HTR-8/SVneo (cell line): ENCODE measurements around the gene DHCR7.
A peak's percentile ranks its signal among the peaks of the same experiment; 100 is the strongest.

Experiments
- DNase-seq: peaks from one replicate; pipeline ENCODE4 v3.0.0; 2011; ENCODE audit warnings: low spot score, mixed read lengths; ENCODE audit not compliant: insufficient read length
- FAIRE-seq: peaks from 2 replicates; lab custom pipeline; 2011; peaks lifted over from hg19 to GRCh38; lab: Jason Lieb, UNC

DHCR7 gene

DNA sequence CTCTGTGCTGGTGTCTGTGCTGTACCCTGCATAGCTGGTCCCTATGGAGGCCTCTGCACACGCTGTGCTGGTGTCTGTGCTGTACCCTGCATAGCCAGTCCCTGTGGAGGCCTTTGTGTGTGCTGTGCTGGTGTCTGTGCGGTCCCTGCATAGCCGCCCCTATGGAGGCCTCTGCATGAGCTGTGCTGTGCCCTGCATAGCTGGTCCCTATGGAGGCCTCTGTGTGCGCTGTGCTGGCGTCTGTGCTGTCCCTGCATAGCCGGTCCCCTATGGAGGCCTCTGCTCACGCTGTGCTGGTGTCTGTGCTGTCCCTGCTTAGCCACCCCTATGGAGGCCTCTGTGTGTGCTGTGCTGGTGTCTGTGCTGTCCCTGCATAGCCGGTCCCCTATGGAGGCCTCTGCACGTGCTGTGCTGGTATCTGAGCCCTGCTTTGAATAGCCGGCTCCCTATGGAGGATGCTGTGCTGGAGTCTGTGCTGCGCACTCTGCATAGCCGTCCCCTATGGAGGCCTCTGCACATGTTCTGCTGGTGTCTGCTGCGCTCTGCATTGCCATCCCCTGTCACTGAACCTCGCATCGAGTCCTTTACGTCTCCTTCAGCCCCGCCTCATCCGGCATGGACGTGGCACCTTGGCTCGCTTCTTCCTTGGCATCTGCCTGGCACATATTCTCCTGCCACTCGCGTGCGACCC is 11.0 kb upstream of the DHCR7 start:
- FAIRE-seq (no peak), DNase-seq (no peak)

DNA sequence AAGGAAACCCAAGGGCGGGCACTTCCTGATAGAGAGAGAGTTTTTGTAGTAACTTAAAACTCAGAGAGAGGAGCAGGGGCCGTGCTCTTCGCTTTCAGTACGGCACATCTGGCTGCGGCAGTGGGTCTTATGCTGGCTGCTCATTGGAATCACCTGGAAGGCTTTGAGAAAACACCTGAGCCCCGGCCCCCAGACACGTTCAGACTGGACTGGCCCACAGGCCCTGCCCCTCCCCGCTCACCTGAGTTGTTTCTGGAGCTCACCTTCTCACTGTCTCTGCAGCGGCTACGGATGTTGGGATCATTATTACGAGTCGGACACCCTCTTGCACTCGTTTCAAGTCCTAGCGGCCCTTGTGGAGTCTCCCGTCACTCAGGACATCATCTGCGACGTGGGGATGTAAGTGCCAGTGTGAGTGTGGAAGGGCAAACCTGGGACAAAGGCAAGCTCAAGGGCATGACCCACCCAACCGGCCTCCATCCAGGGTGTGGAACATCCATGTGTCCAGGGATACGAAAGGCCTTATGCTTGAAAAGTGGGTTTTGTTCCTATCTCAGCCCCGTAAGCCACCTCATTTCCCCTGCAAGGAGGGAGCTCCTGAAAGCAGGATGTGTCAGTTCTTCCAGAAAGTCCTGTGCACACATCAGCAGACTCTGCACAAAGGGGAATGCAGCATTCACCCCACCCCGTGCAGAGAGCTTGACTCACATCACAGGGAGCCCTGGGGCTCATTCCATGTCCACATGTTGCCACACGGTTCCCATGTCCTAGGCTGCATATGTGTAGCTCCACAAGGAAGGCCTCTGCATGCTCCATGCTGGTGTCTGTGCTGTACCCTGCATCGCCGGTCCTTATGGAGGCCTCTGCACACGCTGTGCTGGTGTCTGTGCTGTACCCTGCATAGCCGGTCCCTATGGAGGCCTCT is 10.2 kb upstream of the DHCR7 start:
- FAIRE-seq (no peak), DNase-seq (no peak)

DNA sequence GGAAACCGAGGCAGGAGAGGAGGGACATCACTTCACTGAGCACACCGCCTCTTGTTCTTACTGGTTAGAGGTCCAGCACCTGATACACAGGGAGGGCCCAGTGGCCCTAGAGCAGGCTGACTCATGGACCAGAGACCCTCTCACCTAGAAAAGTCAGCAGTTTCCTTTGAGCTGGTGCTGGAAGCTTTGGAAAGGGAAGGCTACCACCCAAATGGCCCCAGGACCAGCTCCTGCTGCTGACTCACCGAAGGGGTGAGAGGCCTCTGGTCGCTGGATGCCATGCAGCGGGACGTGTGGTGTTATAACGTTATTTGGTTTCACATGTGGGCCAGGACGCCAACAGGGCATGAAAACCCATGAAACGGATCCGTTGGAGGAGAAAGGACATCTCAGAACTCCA is 8.6 kb upstream of the DHCR7 start:
- FAIRE-seq = no peak
- no peak for DNase-seq

DNA sequence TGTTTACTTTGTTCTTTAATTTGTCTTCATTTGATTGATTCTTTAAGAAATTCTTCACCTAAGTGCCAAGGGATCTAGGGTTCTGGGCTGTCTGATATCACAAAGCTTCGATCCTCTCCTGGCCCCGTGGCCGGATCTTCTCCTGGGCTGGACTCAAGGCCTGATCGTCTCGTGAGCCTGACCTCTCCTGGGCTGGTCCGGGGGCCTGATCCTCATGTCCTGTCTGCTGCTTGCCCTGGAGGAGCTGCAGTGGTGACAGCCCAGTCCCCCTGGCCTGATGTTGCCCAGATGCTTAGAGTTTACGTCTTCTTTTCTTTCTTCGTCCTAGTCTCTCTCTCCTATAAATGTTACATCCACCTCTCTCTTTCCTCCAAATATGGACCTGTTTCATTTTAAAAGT is 8.1 kb upstream of the DHCR7 start:
- no peak for FAIRE-seq
- no peak for DNase-seq

DNA sequence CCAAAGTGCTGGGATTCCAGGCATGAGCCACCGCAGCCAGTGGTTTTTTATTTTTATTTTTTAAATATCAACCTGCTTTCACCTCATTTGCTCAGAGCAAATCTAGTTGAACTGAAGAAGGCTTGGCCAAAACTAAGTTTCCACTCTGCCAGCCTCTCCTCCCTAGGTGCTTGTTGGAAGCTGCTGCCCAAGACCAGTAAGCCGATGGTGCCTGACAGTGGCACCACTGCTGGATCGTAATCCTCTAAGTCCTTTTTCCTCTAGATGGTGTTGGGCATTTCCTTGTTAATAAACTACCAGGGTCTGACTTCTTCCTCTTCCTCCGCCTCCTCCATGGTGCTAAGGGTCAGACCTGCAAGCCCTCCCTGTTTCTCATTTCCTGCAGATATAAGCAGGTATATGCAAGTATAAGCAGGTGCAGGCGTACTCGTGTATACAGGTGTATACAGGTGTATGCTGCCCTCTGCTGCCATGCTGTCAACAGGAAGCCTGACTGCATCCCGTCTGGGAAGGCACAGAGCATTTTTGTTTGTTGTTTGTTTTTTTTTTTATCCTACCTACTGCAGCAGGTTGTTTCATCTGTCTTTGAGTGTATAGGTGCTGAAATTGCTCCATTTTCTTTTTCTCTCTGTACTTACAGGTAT is 6.4 kb upstream of the DHCR7 start:
- no peak for DNase-seq
- FAIRE-seq = no peak

GRCh38 chr11:71453918-71454304 is 5.7 kb upstream of the DHCR7 start:
- no peak for FAIRE-seq

GRCh38 chr11:71453037-71453917 is 5.1 kb upstream of the DHCR7 start, which contains the start of gene NADSYN1:
Gene NADSYN1, plus strand, starts transcription at chr11:71453203. Its CDS starts 94 bp downstream, at chr11:71453297.
- DNase-seq (peak; percentile 98), FAIRE-seq (peak; percentile 96)

More at GRCh38 chr11:71453918-71454304, 5.7 kb upstream of the DHCR7 start:
- DNase-seq = no peak

GRCh38 chr11:71452199-71453036 is 4.2 kb upstream of the DHCR7 start:
- DNase-seq = no peak

DNA sequence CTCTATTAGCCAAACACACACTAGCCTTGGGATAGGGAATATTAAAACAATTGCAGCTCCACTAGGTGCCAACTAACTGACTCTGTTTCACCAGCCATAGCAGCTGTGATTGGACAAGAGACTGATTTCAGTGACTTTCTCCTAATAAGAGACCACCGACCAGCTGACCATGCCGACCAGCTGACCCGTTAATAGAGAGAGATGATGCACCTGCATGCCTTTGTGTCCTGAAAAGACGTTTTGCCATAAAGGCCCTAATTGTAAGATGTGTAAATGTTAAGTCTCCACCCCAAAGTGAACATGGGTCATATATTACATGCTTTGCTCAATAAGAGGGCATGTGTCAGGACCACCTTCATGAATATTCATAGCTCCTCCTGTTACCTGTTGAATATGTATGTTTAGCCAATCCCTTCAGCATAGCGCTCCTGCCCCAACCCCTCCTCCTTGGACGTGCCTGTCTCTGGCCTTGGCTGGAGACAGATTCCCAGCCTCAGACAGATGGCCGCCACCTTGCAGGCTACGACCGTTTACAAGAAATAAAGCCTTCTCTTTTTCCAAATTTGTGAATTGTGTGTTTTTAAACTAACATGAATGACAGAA is 3.5 kb upstream of the DHCR7 start:
- no peak for DNase-seq
- no peak for FAIRE-seq

More at GRCh38 chr11:71452199-71453036, 4.2 kb upstream of the DHCR7 start:
- no peak for FAIRE-seq

- FAIRE-seq = no peak
- DNase-seq = no peak
Measured at GRCh38 chr11:71450939-71451338, 2.7 kb upstream of the DHCR7 start.

DNA sequence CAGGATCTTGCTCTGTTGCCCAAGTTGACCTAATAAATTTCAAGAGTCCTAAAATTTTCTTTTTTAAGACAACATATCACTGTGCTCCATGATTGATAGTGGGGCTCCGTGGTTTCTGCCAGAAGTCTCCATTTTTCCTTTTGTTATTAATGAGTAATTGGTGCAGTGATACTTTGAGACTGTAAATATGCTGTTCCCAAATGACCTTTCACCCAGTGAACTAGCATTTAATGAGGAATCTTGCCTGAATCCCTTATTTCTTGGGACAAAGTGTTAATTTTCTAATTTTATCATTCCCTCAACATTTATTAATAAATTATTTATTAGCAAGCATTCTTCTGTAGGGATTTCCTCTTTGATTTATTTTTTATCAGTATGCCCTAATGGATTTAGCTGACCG is 2.3 kb upstream of the DHCR7 start:
- FAIRE-seq (no peak), DNase-seq (no peak)

GRCh38 chr11:71449596-71449995 is 1.4 kb upstream of the DHCR7 start:
- no peak for FAIRE-seq
- no peak for DNase-seq

GRCh38 chr11:71447791-71448256 is 369 bp downstream of the DHCR7 start:
- peak; percentile 43 for DNase-seq
- FAIRE-seq = no peak

DNA sequence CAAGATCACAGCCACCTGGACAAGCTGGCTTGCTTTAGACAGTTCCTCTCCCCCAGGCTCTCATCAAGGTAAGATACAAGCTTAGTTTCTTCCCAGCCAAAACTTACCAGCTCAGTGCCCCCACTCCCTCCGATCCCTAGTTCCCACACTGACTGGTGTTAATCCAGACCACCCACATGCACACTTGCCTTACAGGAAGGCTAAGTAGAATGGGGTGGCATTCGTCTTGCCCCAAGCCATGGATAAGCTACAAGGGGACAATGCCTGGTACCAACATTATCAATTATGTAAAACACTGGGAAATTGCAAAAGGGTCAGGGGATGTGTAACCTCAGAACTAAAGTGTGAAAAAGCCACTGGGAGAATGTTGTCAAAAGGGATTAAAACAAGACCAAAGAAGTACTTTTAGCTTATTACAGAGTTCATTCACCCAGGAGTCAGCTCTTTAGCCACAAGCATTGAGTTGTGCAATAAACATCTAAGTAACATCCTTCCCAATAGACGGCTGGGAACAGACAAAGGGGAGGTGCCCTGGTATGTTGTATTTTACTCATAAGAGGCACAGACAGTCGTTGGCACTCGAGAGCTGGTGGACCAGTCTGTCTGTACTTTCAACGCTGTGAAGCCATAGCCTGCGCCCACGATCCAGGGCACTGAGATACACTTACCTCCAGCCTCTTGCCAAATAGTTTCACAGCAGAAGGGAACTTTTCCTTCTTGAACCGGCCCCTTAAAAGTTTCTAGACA is 1.1 kb downstream of the DHCR7 start:
- peak; percentile 41 for DNase-seq
- FAIRE-seq = no peak

DNA sequence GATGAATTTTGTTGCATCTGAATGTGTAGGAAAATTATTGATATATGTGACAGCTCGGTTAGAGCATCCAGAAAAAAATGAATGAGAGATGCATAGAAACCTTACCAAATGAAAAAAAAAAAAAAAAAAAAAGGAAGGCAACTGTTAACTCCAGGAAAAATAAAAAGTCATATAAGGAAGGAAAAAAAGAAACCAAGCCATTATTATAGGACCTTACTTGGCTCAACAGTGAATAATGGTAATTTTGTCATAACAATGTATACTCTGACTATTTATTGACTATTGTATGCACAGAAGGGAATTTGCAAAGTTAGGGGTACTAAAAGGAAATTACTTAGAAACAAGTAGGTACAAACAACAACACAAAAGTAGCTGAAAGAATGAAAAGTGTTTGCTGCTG is 2.0 kb downstream of the DHCR7 start:
- DNase-seq = no peak
- no peak for FAIRE-seq

DNA sequence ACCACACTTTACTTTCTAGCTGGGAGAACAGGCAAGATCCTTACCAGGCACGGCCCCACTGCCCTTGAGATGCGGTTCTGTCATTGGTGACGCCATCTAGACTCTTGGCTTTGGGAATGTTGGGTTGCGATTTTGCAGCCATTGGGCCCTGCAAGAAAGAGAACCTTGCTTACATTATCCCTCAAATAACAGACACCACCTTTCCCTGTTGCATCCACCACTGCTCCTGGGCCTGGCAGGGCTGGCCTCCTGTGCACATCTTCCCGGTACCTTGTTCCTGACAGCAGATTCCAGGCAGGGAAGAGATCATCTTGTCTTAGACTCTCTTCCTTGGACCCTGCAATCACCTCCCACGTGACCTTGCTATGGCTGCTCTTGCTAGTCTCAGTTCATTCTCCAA is 3.4 kb downstream of the DHCR7 start:
- DNase-seq (no peak), FAIRE-seq (no peak)

GRCh38 chr11:71443736-71444445 is 4.3 kb downstream of the DHCR7 start:
- peak; percentile 9 for FAIRE-seq
- DNase-seq = no peak
